IMR-90 (cell line): Measurements from ENCODE around the gene ADM2. TPM values are rescaled to one million over a fixed set of nuclear protein-coding genes. Genes with fewer than 3 reads are reported as not detected.

ENCODE experiments used
- ATAC-seq: fragments of 200-7000 bp; cut with Tn5 transposase; 2 replicates; pipeline ENCODE4 v1.9.1; 2020; ENCODE audit warnings: low read depth, mild to moderate bottlenecking, moderate library complexity
- BruUV-seq: library from RNA; stranded (reverse); fragments of 400-500 nt; replicated peaks from 2 replicates; lab custom pipeline; 2021; lab: Mats Ljungman, UMichigan
- CTCF ChIA-PET: fragments of 300-600 bp; formaldehyde crosslinking; extraction: SDS; loops from one replicate; lab custom pipeline; 2021; ENCODE audit warnings: antibody characterized with exemption; lab: Yijun Ruan, JAX
- POLR2A ChIA-PET: fragments of 300-600 bp; sonication (Branson Sonifier 250); formaldehyde crosslinking; loops from one replicate; lab custom pipeline; 2022; ENCODE audit warnings: antibody characterized with exemption; ENCODE audit not compliant: unreplicated experiment; lab: Charles Lee
- DNase-seq: peaks from one replicate; pipeline ENCODE4 v3.0.0; 2013
- H2AFZ ChIP-seq: replicated peaks from 2 replicates; pipeline ENCODE3; 2013; ENCODE audit warnings: low read length, mild to moderate bottlenecking; ENCODE audit not compliant: poor library complexity
- H2AK5ac ChIP-seq: 2 replicates; pipeline ENCODE4 v1.6.1; 2013; ENCODE audit warnings: low read depth, low read length, inconsistent platforms
- H2AK9ac ChIP-seq: replicated peaks from 2 replicates; pipeline ENCODE3; 2013; ENCODE audit warnings: mild to moderate bottlenecking, low read depth, low read length, moderate library complexity; ENCODE audit not compliant: poor library complexity
- H2BK120ac ChIP-seq: 2 replicates; pipeline ENCODE4 v1.6.1; 2013; ENCODE audit warnings: low read depth, low read length, inconsistent platforms
- H2BK15ac ChIP-seq: 3 replicates; pipeline ENCODE4 v1.6.1; 2013; ENCODE audit warnings: low read depth, low read length, inconsistent platforms
- H2BK20ac ChIP-seq: 2 replicates; pipeline ENCODE4 v1.6.1; 2013; ENCODE audit warnings: low read depth, mild to moderate bottlenecking, inconsistent platforms, low read length, moderate library complexity
- H2BK5ac ChIP-seq: 2 replicates; pipeline ENCODE4 v1.6.1; 2013; ENCODE audit warnings: mild to moderate bottlenecking, low read depth, low read length, inconsistent platforms; ENCODE audit not compliant: poor library complexity, severe bottlenecking
- H3K14ac ChIP-seq: replicated peaks from 2 replicates; pipeline ENCODE4 v1.6.1; 2013; ENCODE audit warnings: low read depth, low read length, inconsistent platforms
- H3K18ac ChIP-seq: 2 replicates; pipeline ENCODE4 v1.6.1; 2013; ENCODE audit warnings: low read depth, low read length, control low read depth
- H3K23ac ChIP-seq: 2 replicates; pipeline ENCODE4 v1.6.1; 2013; ENCODE audit warnings: low read depth, low read length, inconsistent platforms
- H3K27ac ChIP-seq: 2 replicates; pipeline ENCODE4 v1.5.1; 2013; ENCODE audit warnings: mild to moderate bottlenecking, control low read depth, low read length; ENCODE audit not compliant: insufficient read depth
- H3K27me3 ChIP-seq: 2 replicates; pipeline ENCODE4 v1.6.1; 2013; ENCODE audit warnings: low read length; ENCODE audit not compliant: control insufficient read depth, insufficient read depth
- H3K36me3 ChIP-seq: 2 replicates; pipeline ENCODE4 v1.6.1; 2013; ENCODE audit warnings: low read length, mixed read lengths; ENCODE audit not compliant: control insufficient read depth, insufficient read depth
- H3K4ac ChIP-seq: 2 replicates; pipeline ENCODE4 v1.6.1; 2013; ENCODE audit warnings: low read depth, low read length, inconsistent platforms
- H3K4me1 ChIP-seq: 2 replicates; pipeline ENCODE4 v1.6.1; 2013; ENCODE audit warnings: low read length, mixed read lengths; ENCODE audit not compliant: control insufficient read depth, insufficient read depth
- H3K4me2 ChIP-seq: 2 replicates; pipeline ENCODE4 v1.6.1; 2013; ENCODE audit warnings: low read depth, mild to moderate bottlenecking, control low read depth, low read length, moderate library complexity
- H3K4me3 ChIP-seq: 2 replicates; pipeline ENCODE4 v1.5.1; 2013; ENCODE audit warnings: low read depth, mild to moderate bottlenecking, control low read depth, low read length, moderate library complexity; ENCODE audit not compliant: insufficient read depth
- H3K56ac ChIP-seq: 2 replicates; pipeline ENCODE4 v1.6.1; 2013; ENCODE audit warnings: low read length, inconsistent platforms; ENCODE audit not compliant: insufficient read depth; ENCODE audit errors: extremely low read depth
- H3K79me1 ChIP-seq, 2 experiments: 2 replicates each; pipeline ENCODE4 v1.6.1; 2013; ENCODE audit warnings: low read length in 2 of 2, inconsistent platforms in 1 of 2, low read depth in 1 of 2
- H3K9ac ChIP-seq: 2 replicates; pipeline ENCODE4 v1.6.1; 2013; ENCODE audit warnings: low read depth, low read length, control low read depth
- H3K9me1 ChIP-seq: 2 replicates; pipeline ENCODE4 v1.6.1; 2013; ENCODE audit warnings: low read length, inconsistent platforms; ENCODE audit not compliant: insufficient read depth
- H3K9me3 ChIP-seq: 2 replicates; pipeline ENCODE4 v1.6.1; 2013; ENCODE audit warnings: low read length; ENCODE audit not compliant: control insufficient read depth, insufficient read depth
- H4K20me1 ChIP-seq: 2 replicates; pipeline ENCODE4 v1.6.1; 2013; ENCODE audit warnings: low read length, inconsistent platforms; ENCODE audit not compliant: insufficient read depth
- H4K5ac ChIP-seq: 2 replicates; pipeline ENCODE4 v1.6.1; 2013; ENCODE audit warnings: mild to moderate bottlenecking, low read depth, low read length, control low read depth
- H4K8ac ChIP-seq, 2 experiments: 2 replicates each; pipeline ENCODE4 v1.6.1; 2013; ENCODE audit warnings: low read depth in 2 of 2, low read length in 2 of 2, control low read depth in 1 of 2, inconsistent platforms in 1 of 2
- H4K91ac ChIP-seq: 2 replicates; pipeline ENCODE4 v1.6.1; 2013; ENCODE audit warnings: low read depth, low read length, inconsistent platforms; ENCODE audit not compliant: insufficient read depth
- BHLHE40 ChIP-seq: fragments of 150-350 bp; IDR thresholded peaks from 2 replicates; pipeline ENCODE4 v1.6.1; 2016; ENCODE audit warnings: mild to moderate bottlenecking, low read depth, low read length
- FOS ChIP-seq: fragments of 150-350 bp; IDR thresholded peaks from 2 replicates; pipeline ENCODE4 v1.6.1; 2016; ENCODE audit warnings: low read depth, low read length
- NFE2L2 ChIP-seq: fragments of 150-350 bp; IDR thresholded peaks from 2 replicates; pipeline ENCODE4 v1.6.1; 2016; ENCODE audit warnings: low read depth, mild to moderate bottlenecking, low read length
- USF2 ChIP-seq: fragments of 150-350 bp; IDR thresholded peaks from 2 replicates; pipeline ENCODE4 v1.6.1; 2017; ENCODE audit warnings: mild to moderate bottlenecking, antibody characterized with exemption, low read length, low read depth
- WGBS, 2 experiments: methylation state at CpG; one replicate each; pipeline versions ENCODE4 v1.1.5 to v1.1.7; 2013; ENCODE audit warnings: missing lambda C conversion rate in 2 of 2; ENCODE audit not compliant: insufficient read length in 1 of 2; ENCODE audit errors: extremely low coverage in 2 of 2; 5-methylcytosine and 5-hydroxymethylcytosine counted together
- dilution Hi-C: fragments of 300-500 bp; cut with HindIII; formaldehyde crosslinking; loops from one replicate; pipeline ENCODE4 v1.14.3; 2018; ENCODE audit warnings: low sequenced_read_pairs; ENCODE audit not compliant: unreplicated experiment
- in situ Hi-C: fragments of 300-500 bp; cut with MboI; formaldehyde crosslinking; loops from 3 replicates; pipeline ENCODE4 v1.14.3; 2019; ENCODE audit warnings: low sequenced_read_pairs, inconsistent platforms, mixed read lengths
- intact Hi-C: fragments of 100-400 bp; cut with micrococcal nuclease; formaldehyde crosslinking; loops from 2 replicates; pipeline ENCODE4 v1.10.0; 2022
- polyA plus RNA-seq, 3 experiments: library from polyadenylated mRNA; depleted of rRNA; stranded (reverse); fragments of >200 nt; gene quantifications; 2 replicates each; pipeline ENCODE4 v1.2.3, GENCODE V29; 2012; ENCODE audit warnings: low replicate concordance in 1 of 3
- total RNA-seq: library from RNA; depleted of rRNA; stranded (reverse); fragments of >200 nt; gene quantifications from 2 replicates; pipeline ENCODE4 v1.2.3, GENCODE V29; 2012

Gene ADM2
- total and polyA plus RNA-seq, 2 of the 4 experiments (the other 2 are of a cell fraction), result 0.18 to 2.3 TPM

- in situ Hi-C loops (no loop called here), intact Hi-C loops (no loop called here), dilution Hi-C loops (no loop called here)
- no peak overlapping the region for H3K14ac ChIP-seq
- H3K9ac ChIP-seq, result no peak overlapping the region
- H3K18ac ChIP-seq, result no peak overlapping the region
- no peak overlapping the region for H2BK5ac ChIP-seq
- H3K27ac ChIP-seq, result no peak overlapping the region
- no peak overlapping the region for H2BK15ac ChIP-seq
- DNase-seq (no peak), ATAC-seq (no peak)
- no peaks in the 10 kb centered on the region for H3K9me3 ChIP-seq
- H4K20me1 ChIP-seq, result no peaks in the 10 kb centered on the region; the same call in 1 of the 2 replicates
- H3K4me3 ChIP-seq, result no peak overlapping the region
- peaks cover 0 to 3% of the 10 kb centered on the region in 2 experiments; a peak in 1 of 4 replicates for H3K79me1 ChIP-seq
- H2AFZ ChIP-seq, result no peak overlapping the region
- no peak overlapping the region for H3K4me2 ChIP-seq
- no peak for TF ChIP-seq NFE2L2
- TF ChIP-seq FOS, result no peak
- no peak for TF ChIP-seq USF2
- no peak for TF ChIP-seq BHLHE40
- H3K27me3 ChIP-seq, result peaks cover 21% of the 10 kb centered on the region
- WGBS, 2 experiments, result 70% methylated on average over 2 of the region's 10 CpGs; no CpG with 5 or more reads in 1 of the 2 experiments
- H3K36me3 ChIP-seq, result peaks cover 4% of the 10 kb centered on the region; the same call in 1 of the 2 replicates
- no peak overlapping the region for H3K23ac ChIP-seq
- H2BK120ac ChIP-seq, result no peak overlapping the region
- no peak overlapping the region for H4K8ac ChIP-seq
- H3K9me1 ChIP-seq, result no peaks in the 10 kb centered on the region; the same call in 1 of the 2 replicates
- H2AK9ac ChIP-seq, result no peak overlapping the region
- H4K5ac ChIP-seq, result no peak overlapping the region
- BruUV-seq, result no TSS peak
- no peak overlapping the region for H2BK20ac ChIP-seq
- no peaks in the 10 kb centered on the region for H3K4me1 ChIP-seq
- no peak overlapping the region for H2AK5ac ChIP-seq
- POLR2A ChIA-PET, result no interaction called here
- no peak overlapping the region for H4K91ac ChIP-seq
- CTCF ChIA-PET, result interaction anchor here (0.5 kb wide), 1 partner anchor 117 kb away, joined by 4 read pairs; no protein-coding TSS in a partner anchor
- no peak overlapping the region for H3K4ac ChIP-seq
- H3K56ac ChIP-seq, result no peak overlapping the region
These were observed 1.8 kb downstream of the ADM2 start for GRCh38 chr22:50483106-50483505.
